AG08395 (cell line): Measurements from ENCODE around the gene C15orf39.
"Not testable (repeated sequence)": the region's sequence is repeated elsewhere in the genome, so short reads cannot be mapped to it uniquely, and the experiment has no call there.

Experiments used
- DNase-seq: peaks from one replicate; pipeline ENCODE4 v3.0.0; 2012; ENCODE audit warnings: mixed read lengths, low spot score

C15orf39 gene

GRCh38 chr15:75201616-75202250 lies at the start of gene C15orf39:
Gene C15orf39, plus strand, starts transcription at chr15:75201882. Its CDS starts 4,167 bp downstream, at chr15:75206049.
- peak; percentile 91 for DNase-seq

- DNase-seq, result no peak
Observed at GRCh38 chr15:75152382-75153079, 49.2 kb upstream of the C15orf39 start.

GRCh38 chr15:75153087-75153486 lies 48.6 kb upstream of the C15orf39 start:
- DNase-seq, result peak; percentile 13

- DNase-seq, result no peak
Observed at GRCh38 chr15:75153565-75154276, 48.0 kb upstream of the C15orf39 start.

GRCh38 chr15:75154461-75155062 lies 47.1 kb upstream of the C15orf39 start:
- DNase-seq, result no peak

GRCh38 chr15:75156326-75157215 lies 45.1 kb upstream of the C15orf39 start:
- no peak for DNase-seq

GRCh38 chr15:75158402-75158801 lies 43.3 kb upstream of the C15orf39 start:
- DNase-seq, result no peak

GRCh38 chr15:75159244-75159643 lies 42.4 kb upstream of the C15orf39 start:
- DNase-seq, result no peak

- DNase-seq, result no peak
Observed at GRCh38 chr15:75161106-75161916, 40.4 kb upstream of the C15orf39 start.

- no peak for DNase-seq
Observed at GRCh38 chr15:75161917-75162414, 39.7 kb upstream of the C15orf39 start.

- no peak for DNase-seq
Observed at GRCh38 chr15:75163150-75163564, 38.5 kb upstream of the C15orf39 start.

GRCh38 chr15:75164625-75165350 lies 36.9 kb upstream of the C15orf39 start:
- DNase-seq, result no peak

- not testable (repeated sequence) for DNase-seq
Observed at GRCh38 chr15:75166489-75167063, 35.1 kb upstream of the C15orf39 start.

- DNase-seq, result no peak
Observed at GRCh38 chr15:75167588-75168350, 33.9 kb upstream of the C15orf39 start.

GRCh38 chr15:75168374-75168773 lies 33.3 kb upstream of the C15orf39 start:
- DNase-seq, result no peak

GRCh38 chr15:75170203-75170602 lies 31.5 kb upstream of the C15orf39 start:
- no peak for DNase-seq

GRCh38 chr15:75170711-75171341 lies 30.9 kb upstream of the C15orf39 start:
- no peak for DNase-seq

- peak; percentile 59 for DNase-seq
Observed at GRCh38 chr15:75171408-75171807, 30.3 kb upstream of the C15orf39 start.
